GM21367 (cell line): ENCODE measurements around the gene CRADD.
"Not testable (repeated sequence)": the region's sequence is repeated elsewhere in the genome, so short reads cannot be mapped to it uniquely, and the experiment has no call there.

Source experiments
- ATAC-seq: cut with Tn5 transposase; IDR thresholded peaks from one replicate; pipeline ENCODE4 v1.9.1; 2021; ENCODE audit not compliant: unreplicated experiment

The CRADD gene

GRCh38 chr12:93921521-93921920 is 244.3 kb downstream of the CRADD start:
- ATAC-seq = no peak

GRCh38 chr12:93922583-93923006 is 245.4 kb downstream of the CRADD start:
- ATAC-seq = no peak

GRCh38 chr12:93924367-93924766 is 247.2 kb downstream of the CRADD start:
- no peak for ATAC-seq

- ATAC-seq = no peak
Measured at GRCh38 chr12:93925585-93926205, 248.5 kb downstream of the CRADD start.

- no peak for ATAC-seq
Measured at GRCh38 chr12:93926237-93926636, 249.1 kb downstream of the CRADD start.

GRCh38 chr12:93929081-93929480 is 251.9 kb downstream of the CRADD start:
- not testable (repeated sequence) for ATAC-seq

GRCh38 chr12:93937812-93938211 is 260.6 kb downstream of the CRADD start:
- ATAC-seq = no peak

- no peak for ATAC-seq
Measured at GRCh38 chr12:93938317-93938716, 261.1 kb downstream of the CRADD start.

GRCh38 chr12:93938931-93939330 is 261.8 kb downstream of the CRADD start:
- ATAC-seq = no peak

- ATAC-seq = no peak
Measured at GRCh38 chr12:93939641-93940325, 262.6 kb downstream of the CRADD start.

GRCh38 chr12:93943780-93944179 is 266.6 kb downstream of the CRADD start:
- ATAC-seq = no peak

GRCh38 chr12:93944201-93944600 is 267.0 kb downstream of the CRADD start:
- no peak for ATAC-seq
